ENCODE data around the gene NEURL2.

The NEURL2 gene

GRCh38 chr20:45910670-45911485, 19.9 kb upstream of the NEURL2 start:
- no peak for TF ChIP-seq CTCF (IDR thresholded peaks at IDR 0.05; ENCODE audit: insufficient read depth, missing control alignments)
- FAIRE-seq: no peak
- DNase-seq (ENCODE audit: insufficient read length, low spot score): no peak

GRCh38 chr20:45909817-45910669, 19.0 kb upstream of the NEURL2 start:
- FAIRE-seq: no peak
- TF ChIP-seq CTCF (IDR thresholded peaks at IDR 0.05; ENCODE audit: insufficient read depth, missing control alignments): no peak
- no peak for DNase-seq (ENCODE audit: insufficient read length, low spot score)

GRCh38 chr20:45909336-45909808, 18.4 kb upstream of the NEURL2 start:
- TF ChIP-seq CTCF (IDR thresholded peaks at IDR 0.05; ENCODE audit: insufficient read depth, missing control alignments): no peak
- no peak for DNase-seq (ENCODE audit: insufficient read length, low spot score)
- FAIRE-seq: no peak

- no peak for TF ChIP-seq CTCF (IDR thresholded peaks at IDR 0.05; ENCODE audit: insufficient read depth, missing control alignments)
- no peak for FAIRE-seq
Observed at GRCh38 chr20:45908084-45908483, 17.1 kb upstream of the NEURL2 start.

GRCh38 chr20:45907219-45907948, 16.4 kb upstream of the NEURL2 start:
- DNase-seq (ENCODE audit: insufficient read length, low spot score) (no peak), FAIRE-seq (no peak)
- TF ChIP-seq CTCF (IDR thresholded peaks at IDR 0.05; ENCODE audit: insufficient read depth, missing control alignments): no peak

More at GRCh38 chr20:45908084-45908483, 17.1 kb upstream of the NEURL2 start:
- no peak for DNase-seq (ENCODE audit: insufficient read length, low spot score)

GRCh38 chr20:45905505-45906079, 14.6 kb upstream of the NEURL2 start:
- no peak for TF ChIP-seq CTCF (IDR thresholded peaks at IDR 0.05; ENCODE audit: insufficient read depth, missing control alignments)
- no peak for DNase-seq (ENCODE audit: insufficient read length, low spot score)
- no peak for FAIRE-seq

Measured in D721Med (cell line).